ENCODE results near the gene PRDM16.

- TF ChIP-seq SP2 (tag by site-specific recombination; IDR thresholded peaks at IDR 0.05) (no peak), ZBTB49 (tag by site-specific recombination; IDR thresholded peaks at IDR 0.05; ENCODE audit: low read depth) (no peak), CTCF (tag by site-specific recombination; IDR thresholded peaks at IDR 0.05) (no peak), ZNF596 (tag by site-specific recombination; IDR thresholded peaks at IDR 0.05) (no peak), ZNF768 (tag by site-specific recombination; IDR thresholded peaks at IDR 0.05) (no peak), ZNF121 (tag by site-specific recombination; IDR thresholded peaks at IDR 0.05) (no peak), ZNF292 (tag by site-specific recombination; IDR thresholded peaks at IDR 0.05; ENCODE audit: borderline replicate concordance, low read depth) (no peak), REST (tag by site-specific recombination; IDR thresholded peaks at IDR 0.05) (no peak), ZNF544 (tag by site-specific recombination; IDR thresholded peaks at IDR 0.05) (no peak), ZNF518A (tag by site-specific recombination; conservative IDR thresholded peaks at IDR 0.05; ENCODE audit: low read depth) (no peak), ZNF138 (tag by site-specific recombination; IDR thresholded peaks at IDR 0.05; ENCODE audit: borderline replicate concordance) (no peak)
Measured at GRCh38 chr1:3405491-3405890, 336.5 kb downstream of the PRDM16 start.
